ENCODE measurements around the gene ZBTB45.

Gene ZBTB45

DNA sequence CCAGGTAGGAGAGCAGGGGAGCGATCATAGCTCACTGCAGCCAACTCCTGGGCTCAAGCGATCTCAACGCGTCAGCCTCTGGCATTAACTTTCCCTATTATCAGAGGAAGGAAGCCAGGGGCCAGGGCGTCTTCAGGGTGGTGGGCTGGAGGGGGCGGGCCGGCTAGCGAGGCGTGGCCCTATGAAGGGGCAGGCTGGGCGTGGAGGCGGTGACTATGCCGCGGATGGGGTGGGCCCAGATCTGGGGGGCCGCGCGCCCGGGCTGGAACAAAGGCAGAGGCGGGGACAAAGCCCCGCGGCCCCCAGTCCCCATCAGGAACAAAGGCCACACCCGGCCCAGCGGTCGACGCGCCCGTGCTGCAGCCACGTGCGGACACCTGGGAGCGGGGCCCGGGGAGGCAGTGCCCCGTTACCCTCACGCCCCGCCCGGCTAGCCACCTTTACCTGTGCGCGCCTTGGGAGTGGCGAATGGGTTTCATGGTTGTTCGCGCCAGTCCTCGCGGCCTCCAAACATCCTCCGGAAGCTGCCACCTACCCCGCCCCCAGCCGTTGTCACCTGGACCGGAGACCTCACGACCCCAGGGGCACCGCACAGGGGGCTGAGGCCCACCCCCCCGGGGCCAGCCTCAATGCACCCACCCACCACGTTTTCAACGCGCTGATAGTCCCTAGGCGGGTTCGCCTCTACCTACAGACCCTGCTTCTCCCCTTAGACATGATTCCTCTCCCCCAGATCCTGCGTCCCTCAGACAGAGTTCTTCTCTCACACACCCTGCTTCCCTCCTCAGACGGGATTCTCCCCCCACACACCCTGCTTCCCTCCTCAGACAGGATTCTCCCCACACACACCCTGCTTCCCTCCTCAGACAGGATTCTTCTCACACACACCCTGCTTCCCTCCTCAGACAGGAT is 18.9 kb upstream of the ZBTB45 start:
- DNase-seq: peak; percentile 74

DNA sequence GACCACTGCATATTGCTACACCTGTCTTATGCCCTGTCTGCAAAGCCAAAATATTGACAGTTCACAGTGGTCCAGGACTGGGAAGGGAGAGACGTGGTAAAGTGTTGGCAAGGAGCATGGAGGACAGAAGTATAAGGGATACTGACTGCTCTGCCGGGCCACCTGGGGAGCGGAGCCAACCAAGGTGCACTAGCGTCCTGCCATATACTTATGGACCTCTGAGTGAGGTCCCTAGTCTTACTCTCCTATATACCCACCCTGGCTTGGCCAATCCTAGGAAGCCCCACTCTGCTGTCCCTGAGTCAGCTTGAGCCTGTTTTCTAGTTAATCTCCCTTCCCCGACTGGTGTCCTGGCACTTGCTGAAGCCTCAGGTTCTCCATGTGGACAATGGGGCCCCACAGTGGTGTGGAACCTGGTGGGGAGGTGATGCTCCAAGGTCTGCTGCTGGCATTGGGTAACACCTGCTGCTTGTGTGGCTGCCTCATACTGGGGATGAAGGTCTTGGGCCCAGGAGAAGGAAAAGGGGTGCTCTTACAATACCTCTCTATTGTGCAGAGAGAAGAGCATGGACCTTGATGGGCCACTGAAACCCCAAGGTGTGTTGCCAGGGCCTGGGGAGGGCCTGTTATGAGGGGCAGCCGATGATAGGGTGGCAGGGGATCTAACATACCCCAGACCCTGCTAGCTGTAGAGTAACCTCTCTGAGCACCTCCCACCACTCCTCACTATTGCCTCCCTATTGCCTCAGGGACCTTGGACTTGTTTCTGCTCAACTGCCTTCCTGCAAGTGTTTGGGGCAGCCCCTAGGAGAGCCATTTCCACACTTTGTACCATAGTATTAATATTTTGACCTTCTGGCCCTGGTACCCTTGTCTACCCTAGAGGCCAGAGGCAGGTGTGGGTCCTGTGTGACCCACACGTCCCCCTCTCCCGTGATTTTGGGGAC is 17.5 kb upstream of the ZBTB45 start:
- DNase-seq: no peak

DNA sequence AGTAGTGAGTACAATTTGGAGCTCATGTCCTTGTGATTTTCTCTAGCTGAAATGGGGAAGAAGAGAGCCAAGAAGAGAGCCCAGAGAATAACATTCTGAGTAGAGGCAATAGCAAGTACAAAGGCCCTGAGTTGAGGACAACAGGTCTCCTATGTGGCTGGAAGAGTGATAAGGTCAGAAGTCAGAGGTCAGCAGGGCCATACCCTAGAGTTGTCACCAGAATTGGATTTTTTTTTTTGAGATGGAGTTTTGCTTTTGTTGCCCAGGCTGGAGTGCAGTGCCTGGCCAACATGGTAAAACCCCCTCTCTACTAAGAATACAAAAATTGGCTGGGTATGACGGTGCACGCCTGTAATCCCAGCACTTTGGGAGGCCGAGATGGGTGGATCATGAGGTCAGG is 16.2 kb upstream of the ZBTB45 start:
- no peak for DNase-seq

DNA sequence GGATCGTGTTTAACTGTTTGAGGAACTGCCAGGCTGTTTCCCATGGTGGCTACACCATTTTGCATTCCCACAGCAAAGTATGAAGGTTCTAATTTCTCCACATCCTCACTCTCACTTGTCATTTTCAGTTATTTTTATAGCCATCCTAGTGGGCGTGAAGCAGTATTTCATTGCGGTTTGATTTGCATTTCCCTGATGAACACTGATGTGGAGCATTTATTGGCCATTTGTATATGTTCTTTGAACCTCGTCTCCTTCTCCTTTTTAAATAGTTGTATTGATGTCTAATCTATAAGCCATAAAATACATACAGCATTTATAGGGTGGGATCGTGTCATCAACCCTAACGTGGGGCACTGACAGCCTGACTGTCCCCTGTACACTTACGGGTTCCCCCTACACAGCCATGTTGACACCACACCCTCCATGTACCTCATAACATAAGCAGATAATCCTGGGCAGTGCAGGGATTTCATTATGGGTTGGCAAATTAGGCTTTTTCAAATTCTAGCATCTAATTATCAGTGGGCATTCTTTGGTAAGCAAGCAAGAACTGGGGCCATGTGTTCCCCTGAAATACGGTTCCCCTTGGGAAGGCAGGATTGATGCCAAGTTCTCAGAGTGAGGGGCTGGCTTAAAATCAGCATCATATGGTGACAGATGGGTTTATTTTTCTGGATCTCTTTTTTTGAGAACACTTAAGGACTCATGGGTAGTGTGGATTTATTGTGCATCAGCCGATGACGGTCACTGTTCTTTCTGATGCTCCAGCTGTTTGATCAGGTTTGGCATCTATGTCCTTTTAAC is 11.6 kb upstream of the ZBTB45 start:
- DNase-seq: no peak

DNA sequence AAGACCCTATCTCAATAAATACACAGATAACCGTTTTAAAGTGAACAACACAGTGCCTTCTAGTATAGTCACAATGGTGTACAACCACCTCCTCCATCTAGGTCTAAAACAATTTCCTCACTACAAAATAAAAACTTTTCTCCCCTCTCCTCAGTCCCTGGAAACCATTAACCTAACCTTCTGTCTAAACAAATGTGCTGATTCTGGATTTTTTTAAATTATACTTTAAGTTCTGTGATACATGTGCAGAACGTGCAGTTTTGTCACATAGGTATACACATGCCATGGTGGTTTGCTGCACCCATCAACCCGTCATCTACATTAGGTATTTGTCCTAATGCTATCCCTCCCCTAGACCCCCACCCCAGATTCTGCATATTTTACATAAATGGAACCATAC is 9.8 kb upstream of the ZBTB45 start:
- DNase-seq: no peak

DNA sequence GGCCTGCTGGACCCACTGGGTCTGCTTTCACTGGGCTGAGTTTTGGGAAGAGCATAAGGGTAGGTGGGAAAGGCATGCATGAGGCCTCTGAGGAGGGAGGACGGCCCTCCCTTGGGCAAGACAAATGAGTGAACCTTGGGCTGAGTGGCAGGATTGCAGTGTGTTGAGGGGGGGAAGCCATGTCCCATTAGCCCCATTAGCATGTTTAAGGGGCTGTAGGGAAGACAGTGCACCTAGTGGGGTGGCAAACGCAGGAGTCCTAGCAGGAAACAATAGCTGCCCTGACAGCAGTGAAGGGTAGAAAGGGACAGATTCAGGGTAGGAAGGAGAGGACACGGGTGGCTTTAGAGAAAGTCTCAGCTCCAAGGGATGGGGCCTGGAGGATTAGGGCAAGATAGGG is 3.1 kb upstream of the ZBTB45 start:
- no peak for DNase-seq

DNA sequence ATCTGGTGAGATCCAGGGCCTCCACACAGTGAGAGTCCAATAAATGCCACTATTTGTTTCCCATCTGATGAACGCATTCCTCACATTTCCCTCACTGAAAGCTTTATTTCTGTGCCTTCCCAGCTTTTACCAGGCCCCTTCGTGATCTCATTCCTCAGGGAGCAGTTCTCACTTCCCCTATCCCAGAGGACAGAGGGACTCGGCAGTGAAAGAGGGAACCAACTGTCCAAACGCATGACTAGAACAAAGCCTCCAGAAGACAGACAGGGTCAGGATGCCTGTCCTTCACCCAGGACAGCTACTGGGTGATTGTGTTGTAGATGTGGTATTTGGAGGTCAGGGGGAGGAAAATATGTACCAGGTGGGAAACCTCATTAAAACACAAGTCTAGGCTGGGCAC is 2.0 kb upstream of the ZBTB45 start:
- no peak for DNase-seq

DNA sequence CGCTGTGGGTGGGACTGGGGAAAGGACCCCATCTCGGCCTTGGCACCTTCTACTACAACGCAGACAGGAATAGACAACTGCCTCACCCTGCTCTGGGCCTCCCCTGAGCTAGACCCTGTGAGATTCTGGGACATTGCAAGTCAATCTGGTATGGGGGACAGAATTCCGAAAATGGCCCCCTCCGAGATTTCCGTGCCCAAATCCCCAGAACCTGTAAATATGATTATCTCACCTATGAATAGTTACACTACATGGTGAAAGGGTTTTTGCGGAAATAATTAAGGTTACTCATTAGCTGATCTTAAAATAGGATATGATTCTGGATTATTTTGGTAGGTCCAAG is 618 bp upstream of the ZBTB45 start:
- no peak for DNase-seq

DNA sequence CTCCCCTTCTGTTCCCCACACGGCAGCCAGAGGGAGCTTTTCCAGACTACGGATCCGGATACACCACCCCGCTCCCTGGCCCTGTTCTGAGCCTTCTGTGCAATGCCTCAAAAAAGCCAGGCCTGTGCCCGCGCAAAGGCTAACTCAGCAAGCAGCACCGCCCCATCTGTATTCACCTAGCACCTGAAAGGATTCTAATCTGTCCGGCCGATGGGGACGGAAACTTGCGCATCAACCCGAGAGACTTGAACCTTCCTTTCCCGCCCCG is 589 bp downstream of the ZBTB45 start:
- DNase-seq: peak; percentile 87

DNA sequence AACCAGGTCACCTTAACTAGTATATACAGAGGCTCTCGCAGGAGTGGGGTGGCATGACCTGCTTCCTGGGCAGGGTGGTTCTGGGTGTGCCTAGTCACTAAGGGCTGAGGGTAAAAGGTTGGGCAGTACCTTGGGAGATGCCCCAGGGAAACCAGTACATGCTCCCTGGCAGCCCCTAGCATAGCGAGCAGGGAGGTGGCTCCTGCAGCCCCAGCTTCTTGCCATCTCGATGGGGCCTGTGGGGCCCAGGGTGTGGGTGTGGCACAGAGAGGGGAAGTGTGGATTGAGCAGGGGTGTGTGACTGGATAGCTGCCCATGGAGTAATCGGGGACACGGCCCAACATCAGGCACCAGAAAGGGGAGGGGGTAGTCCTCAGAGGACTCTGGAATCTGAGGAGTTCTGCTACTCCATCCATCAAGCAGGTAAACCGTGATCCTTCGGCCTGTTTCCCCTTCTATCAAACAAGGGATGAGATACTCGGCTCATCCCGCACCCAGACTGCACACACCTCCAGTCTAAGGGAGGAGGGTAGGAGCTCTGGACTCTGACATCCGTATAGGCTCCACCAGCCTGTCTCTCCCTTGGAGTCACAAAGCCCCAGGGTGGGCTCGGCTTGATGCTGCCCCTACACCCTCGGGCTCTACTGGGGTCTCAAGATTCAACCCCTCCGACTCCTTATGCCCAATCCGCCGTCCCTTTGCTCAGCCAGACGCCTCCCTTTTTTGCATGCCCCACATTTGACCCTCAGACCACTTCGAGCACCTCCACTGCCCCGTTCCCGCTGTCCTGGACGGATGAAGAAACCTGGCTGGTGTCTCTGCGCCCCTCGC is 1.1 kb downstream of the ZBTB45 start:
- peak; percentile 48 for DNase-seq

DNA sequence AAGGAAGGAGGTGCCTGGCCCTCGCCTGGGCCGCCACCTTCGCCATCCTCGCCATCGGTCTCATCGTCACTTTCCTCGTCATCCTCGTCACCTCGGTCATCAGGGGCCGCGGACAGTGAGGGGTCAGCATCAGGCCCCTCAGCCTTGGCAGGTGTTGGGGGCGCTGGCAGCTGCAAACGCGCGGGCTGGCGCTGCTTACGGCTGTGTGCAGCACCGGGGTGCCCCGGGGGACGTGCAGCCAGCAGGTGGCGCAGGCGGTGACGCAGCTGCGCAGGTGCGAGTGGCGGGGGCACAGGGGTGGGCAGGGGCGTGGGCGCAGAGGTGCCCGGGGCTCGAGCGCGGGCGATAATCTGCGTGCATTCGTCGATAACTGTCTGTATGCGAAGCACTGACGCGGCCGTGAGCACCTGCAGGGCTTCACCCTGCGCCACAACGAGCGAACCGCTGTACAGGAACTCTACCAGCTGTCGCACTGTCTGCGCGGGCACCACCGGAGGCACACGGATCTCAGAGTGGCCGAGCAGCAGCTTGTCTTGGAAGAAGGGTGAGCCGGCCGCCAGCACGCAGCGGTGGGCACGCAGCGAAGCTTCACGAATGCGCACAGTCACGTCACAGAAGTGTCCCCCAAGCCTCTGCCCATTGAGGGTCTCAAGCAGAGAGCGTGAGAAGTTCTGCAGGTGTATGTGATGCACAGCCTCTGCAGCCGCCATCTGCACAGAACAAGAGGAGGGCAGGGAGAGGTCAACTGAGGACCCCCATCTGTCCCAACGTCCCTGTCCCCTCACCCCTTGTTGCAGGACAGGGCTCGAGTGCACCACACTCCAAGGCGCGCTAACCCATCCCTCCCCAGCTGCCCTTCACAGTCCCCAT is 2.4 kb downstream of the ZBTB45 start:
- DNase-seq: no peak

DNA sequence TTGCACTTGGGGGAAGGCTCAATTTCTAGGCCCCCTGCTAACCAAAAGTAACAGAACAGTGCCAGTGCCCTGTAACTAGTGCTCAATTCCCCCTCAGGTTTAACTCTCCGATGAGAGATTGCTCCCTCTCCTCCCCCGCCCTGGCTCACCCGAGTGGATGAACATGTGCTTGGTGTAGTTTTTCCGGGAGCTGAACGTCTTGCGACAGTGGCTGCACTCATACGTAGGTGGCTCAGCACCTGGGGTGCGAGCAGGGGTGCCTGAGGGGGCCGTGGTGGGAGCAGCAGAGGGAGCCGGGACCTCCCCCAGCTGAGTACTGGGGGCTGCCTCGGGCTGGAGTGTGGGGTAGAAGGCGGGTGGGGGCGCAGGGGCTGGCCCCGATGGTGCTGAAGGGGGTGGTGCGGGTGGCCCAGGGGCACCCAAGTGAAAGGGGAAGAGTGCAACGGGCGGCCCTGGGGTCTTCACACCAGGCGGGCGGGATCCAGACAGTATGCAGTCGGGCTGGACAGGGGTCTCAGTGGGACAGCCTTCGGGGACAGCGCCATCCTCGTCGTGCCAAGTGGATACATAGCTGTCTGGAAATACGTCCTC is 3.3 kb downstream of the ZBTB45 start:
- DNase-seq: no peak

DNA sequence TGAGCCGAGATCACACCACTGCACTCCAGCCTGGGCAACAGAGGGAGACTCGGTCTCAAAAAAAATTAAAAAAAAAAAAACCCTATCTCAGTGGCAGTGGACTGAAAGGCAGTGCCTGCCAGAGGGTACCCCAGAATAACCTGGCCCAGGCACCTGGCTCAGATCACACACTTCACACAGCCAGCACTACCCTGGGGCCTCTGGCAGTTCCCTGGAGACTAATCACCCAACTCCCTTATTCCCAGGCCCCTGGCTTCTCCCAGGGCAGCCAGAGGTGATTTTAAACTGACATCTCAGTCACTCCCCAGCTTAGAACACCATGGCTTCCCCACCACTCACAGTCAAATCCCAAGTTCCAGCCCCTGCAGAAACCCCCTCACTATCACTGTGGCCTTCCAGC is 4.4 kb downstream of the ZBTB45 start:
- DNase-seq: no peak

DNA sequence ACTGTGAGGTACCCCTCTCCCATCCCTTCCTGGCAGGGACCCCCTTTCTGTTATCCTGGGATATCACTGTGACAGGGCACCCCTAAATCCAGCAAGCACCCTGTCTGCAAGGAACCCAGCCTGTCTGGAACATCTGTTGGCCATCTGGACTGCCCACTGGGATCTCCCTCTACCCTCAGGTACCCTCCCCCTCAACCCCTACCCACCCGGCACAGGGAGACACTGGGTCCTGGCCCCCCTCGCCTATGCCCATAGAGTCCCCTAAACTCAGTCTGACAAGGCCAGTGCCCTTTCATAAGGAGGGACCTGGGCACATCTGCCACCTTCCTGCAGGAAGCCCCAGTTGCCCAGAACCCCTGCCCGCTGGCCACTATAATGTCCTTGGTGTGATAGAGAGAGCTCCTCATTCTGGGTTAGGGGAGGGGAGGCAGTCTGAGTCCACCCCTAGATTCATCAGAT is 5.0 kb downstream of the ZBTB45 start:
- no peak for DNase-seq

DNA sequence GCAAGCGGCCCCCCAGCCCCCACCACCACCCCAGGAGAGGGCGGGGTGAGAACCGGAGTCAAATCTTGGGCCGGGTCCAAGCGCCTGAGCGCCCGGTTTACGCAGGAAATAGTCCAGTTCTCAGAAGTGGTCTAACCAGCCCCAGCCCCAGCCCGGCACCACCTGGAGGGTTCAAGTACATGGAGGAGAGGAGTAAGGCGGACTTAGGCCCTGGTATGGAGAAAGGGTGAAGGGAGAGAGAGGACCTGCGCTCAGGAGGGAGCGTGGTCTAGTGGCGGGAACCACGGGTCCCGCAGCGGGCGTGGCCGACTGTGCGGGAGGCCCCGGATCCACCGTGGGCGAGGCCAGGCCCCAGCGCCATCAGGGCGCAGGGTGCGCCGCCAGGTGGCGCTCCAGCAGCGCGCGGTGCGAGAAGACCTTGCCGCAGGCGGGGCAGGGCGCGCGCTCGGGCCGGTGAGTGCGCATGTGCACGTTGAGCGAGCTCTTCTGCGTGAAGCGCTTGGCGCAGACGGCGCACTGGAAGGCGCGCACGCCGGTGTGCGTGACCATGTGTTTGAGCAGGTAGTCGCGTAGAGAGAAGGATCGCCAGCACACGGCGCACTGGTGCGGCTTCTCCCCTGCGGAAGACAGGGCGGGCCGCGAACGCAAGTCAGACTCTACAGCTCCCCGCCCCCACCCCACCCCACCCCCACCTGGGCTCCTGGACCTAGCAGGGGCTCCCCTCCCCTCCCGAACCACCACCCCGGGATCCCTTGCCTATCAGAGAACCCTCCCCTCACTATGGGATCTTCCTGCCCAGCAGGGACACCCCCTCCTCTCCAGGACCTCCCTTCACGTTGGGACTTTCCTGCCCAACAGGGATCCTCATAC is 5.7 kb downstream of the ZBTB45 start:
- DNase-seq: peak; percentile 99

DNA sequence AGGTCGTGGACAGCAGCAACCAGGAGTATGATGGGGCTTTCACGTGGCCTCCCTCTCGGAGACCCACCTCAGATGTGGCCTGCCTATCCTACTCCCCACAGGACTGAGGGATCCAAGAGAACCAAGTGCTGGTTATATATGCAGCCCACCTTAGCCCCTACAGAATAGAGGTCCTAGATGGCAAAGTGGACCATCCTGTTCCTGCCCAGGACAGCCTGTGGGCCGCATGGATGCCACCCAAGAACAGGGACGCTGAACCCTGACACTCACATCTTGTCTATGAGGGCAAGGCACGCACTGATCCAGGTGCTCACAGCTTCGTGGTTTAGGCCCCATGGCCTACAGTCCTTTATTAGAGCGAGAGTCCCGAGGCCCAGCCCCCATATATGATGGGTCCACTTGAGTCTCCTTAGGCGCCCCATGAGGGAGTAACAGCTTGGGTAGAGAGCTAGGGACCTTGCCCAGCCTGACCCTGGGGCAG is 6.4 kb downstream of the ZBTB45 start:
- DNase-seq: peak; percentile 81

DNA sequence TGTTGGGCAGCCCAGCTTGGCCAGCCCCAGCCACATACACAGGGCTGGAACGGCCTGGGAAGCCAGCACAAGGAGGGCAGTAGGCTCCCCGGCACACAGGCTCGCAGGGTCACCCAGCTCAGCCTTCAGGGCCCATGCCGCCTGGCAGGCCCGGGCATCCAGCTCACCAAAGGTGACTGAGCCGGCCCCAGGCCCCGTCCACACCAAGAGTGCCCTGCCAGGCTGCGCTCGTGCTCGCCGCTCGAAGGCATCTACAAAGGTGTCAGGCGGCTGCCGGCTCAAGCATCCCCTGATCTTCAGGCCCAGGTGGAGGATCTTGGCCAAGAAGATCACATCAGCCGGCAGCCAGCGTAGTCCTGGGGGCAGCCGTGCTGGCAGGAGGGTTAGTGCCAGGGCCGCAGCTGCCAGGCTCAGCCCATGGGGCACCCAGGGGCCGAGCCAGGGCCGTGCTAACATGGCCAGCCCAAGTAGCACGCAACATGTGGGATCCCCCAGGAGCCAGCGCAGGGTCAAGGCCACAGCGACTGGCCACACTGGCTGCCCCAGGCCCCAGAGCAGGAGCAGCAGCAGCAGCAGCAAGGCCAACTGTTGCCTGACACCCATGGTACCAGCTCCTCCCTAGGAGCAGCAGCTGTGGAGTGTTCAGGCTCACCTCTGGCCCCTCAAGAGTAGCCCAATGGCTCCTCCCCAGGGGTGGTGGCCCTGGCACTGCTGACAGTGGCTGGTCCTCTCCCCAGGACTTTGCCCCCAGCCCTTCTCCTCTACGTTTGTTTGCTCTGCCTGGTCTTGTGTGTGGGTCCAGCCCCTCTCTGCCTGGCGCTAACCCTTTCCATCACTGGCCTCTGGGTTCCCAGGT is 8.0 kb downstream of the ZBTB45 start, which contains the start of gene SLC27A5:
Gene SLC27A5 (minus strand): TSS at position 640 of the 856 bp plus-strand sequence. CDS start 37 bp downstream, at position 603.
- peak; percentile 42 for DNase-seq

DNA sequence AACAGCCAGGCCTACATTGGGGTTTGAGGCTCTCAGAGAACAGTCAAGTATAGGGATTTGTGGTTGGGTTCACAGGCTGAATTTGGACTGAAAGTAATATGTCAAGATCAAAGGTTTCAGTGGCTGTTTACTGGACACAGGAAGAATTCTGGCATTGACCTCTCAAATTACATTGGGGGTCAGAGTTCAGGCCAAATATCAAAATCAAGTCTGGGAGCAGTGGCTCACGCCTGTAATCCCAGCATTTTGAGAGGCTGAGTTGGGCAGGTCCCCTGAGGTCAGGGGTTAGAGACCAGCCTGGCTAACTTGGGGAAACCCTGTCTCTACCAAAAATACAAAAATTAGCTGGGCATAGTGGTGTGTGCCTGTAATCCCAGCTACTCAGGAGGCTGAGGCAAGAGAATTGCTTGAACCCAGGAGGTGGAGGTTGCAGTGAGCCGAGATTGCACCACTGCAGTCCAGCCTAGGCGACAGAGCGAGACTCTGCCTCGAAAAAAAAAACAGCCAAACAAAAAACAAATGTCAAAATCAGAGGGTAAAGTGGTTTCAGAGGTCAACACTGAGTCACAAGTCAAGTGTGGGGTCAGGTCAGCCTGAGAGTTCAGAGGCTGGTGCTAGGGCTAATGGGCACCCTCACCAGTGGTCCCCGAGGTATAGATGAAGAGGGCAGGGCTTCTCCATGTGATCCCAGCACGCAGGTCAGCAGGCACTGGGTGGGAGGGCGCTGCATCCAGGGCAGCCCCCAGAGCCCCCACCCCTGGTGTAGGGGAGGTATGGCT is 9.3 kb downstream of the ZBTB45 start:
- DNase-seq: no peak

All from DMS53 (cell line).